Caco-2 (cell line): ENCODE measurements around the gene HINT3. TPM values are rescaled to one million over a fixed set of nuclear protein-coding genes. Genes with fewer than 3 reads are reported as not detected.

Experiments
- BruUV-seq: library from RNA; stranded (reverse); fragments of 400-500 nt; replicated peaks from 2 replicates; lab custom pipeline; 2021; lab: Mats Ljungman, UMichigan
- CTCF ChIA-PET: fragments of 300-600 bp; sonication (Branson Sonifier 250); formaldehyde crosslinking; loops from one replicate; lab custom pipeline; 2022; ENCODE audit warnings: antibody characterized with exemption; lab: Charles Lee
- POLR2A ChIA-PET: fragments of 300-600 bp; sonication (Branson Sonifier 250); formaldehyde crosslinking; loops from one replicate; lab custom pipeline; 2022; ENCODE audit warnings: antibody characterized with exemption; lab: Charles Lee
- DNase-seq, 2 experiments: peaks; one replicate each; pipeline versions ENCODE4 v3.0.0 to v3.0.0-alpha.2; 2020 to 2022
- H3K27me3 ChIP-seq: replicated peaks from 2 replicates; pipeline ENCODE4 v1.6.0; 2011; ENCODE audit warnings: low read length; ENCODE audit not compliant: control insufficient read depth, insufficient read depth
- H3K36me3 ChIP-seq: 2 replicates; pipeline ENCODE4 v1.5.1; 2011; ENCODE audit warnings: low read length; ENCODE audit not compliant: control insufficient read depth, insufficient read depth
- H3K4me1 ChIP-seq: fragments of 250-450 bp; sonication (Bioruptor Pico); 2 replicates; pipeline ENCODE4 v1.5.1; 2020; ENCODE audit warnings: mild to moderate bottlenecking
- H3K4me3 ChIP-seq: 2 replicates; pipeline ENCODE4 v1.5.1; 2011; ENCODE audit warnings: low read depth, mild to moderate bottlenecking, control low read depth, low read length
- H3K9me3 ChIP-seq: fragments of 250-450 bp; sonication (Bioruptor Pico); 2 replicates; pipeline ENCODE4 v1.5.1; 2020; ENCODE audit warnings: mild to moderate bottlenecking, moderate library complexity
- H3K27ac Mint-ChIP-seq: one replicate; pipeline ENCODE4 v1.8.0; 2022; ENCODE audit warnings: mixed read lengths; ENCODE audit not compliant: unreplicated experiment
- H3K27me3 Mint-ChIP-seq: one replicate; pipeline ENCODE4 v1.8.0; 2022; ENCODE audit warnings: mixed read lengths; ENCODE audit not compliant: insufficient read depth, unreplicated experiment
- H3K36me3 Mint-ChIP-seq: one replicate; pipeline ENCODE4 v1.8.0; 2022; ENCODE audit warnings: mild to moderate bottlenecking, mixed read lengths; ENCODE audit not compliant: insufficient read depth, unreplicated experiment
- H3K4me1 Mint-ChIP-seq: one replicate; pipeline ENCODE4 v1.8.0; 2022; ENCODE audit warnings: low read depth, mixed read lengths; ENCODE audit not compliant: unreplicated experiment
- H3K4me3 Mint-ChIP-seq: one replicate; pipeline ENCODE4 v1.8.0; 2022; ENCODE audit warnings: mild to moderate bottlenecking, moderate library complexity, mixed read lengths; ENCODE audit not compliant: unreplicated experiment
- H3K9me3 Mint-ChIP-seq: one replicate; pipeline ENCODE4 v1.8.0; 2022; ENCODE audit warnings: mixed read lengths; ENCODE audit not compliant: unreplicated experiment
- CTCF ChIP-seq, 2 experiments: fragments of 200-600 bp in 1 of 2; IDR thresholded peaks; 1 replicate in 1 of 2; 2 replicates in 1 of 2; pipeline versions ENCODE4 v1.5.1 to v1.8.0; 2011 to 2022; ENCODE audit warnings: antibody characterized with exemption in 1 of 2, control low read depth in 1 of 2, inconsistent platforms in 1 of 2, low read depth in 1 of 2, low read length in 1 of 2, mild to moderate bottlenecking in 1 of 2, moderate library complexity in 1 of 2; ENCODE audit not compliant: insufficient read depth in 1 of 2, severe bottlenecking in 1 of 2, unreplicated experiment in 1 of 2
- intact Hi-C: fragments of 100-400 bp; cut with micrococcal nuclease; formaldehyde crosslinking; loops from one replicate; pipeline ENCODE4 v1.10.0; 2022; ENCODE audit not compliant: unreplicated experiment
- total RNA-seq: library from RNA; stranded (reverse); gene quantifications from 2 replicates; pipeline ENCODE4 v1.2.3, GENCODE V29; 2022

The HINT3 gene
- total RNA-seq, 1 experiment from 2014 or later: 24.6 TPM

- H3K27me3 Mint-ChIP-seq: no peaks in the 10 kb centered on the region
- no TSS peak for BruUV-seq
- CTCF ChIA-PET: no interaction called here
These were observed 26.8 kb downstream of the HINT3 start for GRCh38 chr6:125983246-125983945.

GRCh38 chr6:125984311-125984710 lies 27.7 kb downstream of the HINT3 start:
- DNase-seq: no peak
- CTCF ChIA-PET: no interaction called here
- TF ChIP-seq CTCF (IDR thresholded peaks at IDR 0.05; ENCODE audit: insufficient read depth in 1 of 2, low read depth in 1 of 2, low read length in 1 of 2, severe bottlenecking in 1 of 2, unreplicated experiment in 1 of 2): no peak
- POLR2A ChIA-PET: no interaction called here
- Mint-ChIP-seq H3K4me3 (no peak overlapping the region), H3K4me1 (no peaks in the 10 kb centered on the region), H3K36me3 (no peaks in the 10 kb centered on the region), H3K27me3 (no peaks in the 10 kb centered on the region), H3K9me3 (no peaks in the 10 kb centered on the region), H3K27ac (no peak overlapping the region)
- no peaks in the 10 kb centered on the region for H3K9me3 ChIP-seq
- no TSS peak for BruUV-seq
- H3K4me3 ChIP-seq: no peak overlapping the region
- peaks cover 21% of the 10 kb centered on the region for H3K4me1 ChIP-seq
- intact Hi-C loops: no loop called here
- H3K36me3 ChIP-seq: no peaks in the 10 kb centered on the region
- no peaks in the 10 kb centered on the region for H3K27me3 ChIP-seq

More at GRCh38 chr6:125983246-125983945, 26.8 kb downstream of the HINT3 start:
- no peaks in the 10 kb centered on the region for H3K36me3 ChIP-seq
- Mint-ChIP-seq H3K9me3 (no peaks in the 10 kb centered on the region), H3K36me3 (no peaks in the 10 kb centered on the region), H3K4me3 (no peak overlapping the region), H3K27ac (no peak overlapping the region), H3K4me1 (no peaks in the 10 kb centered on the region)
- intact Hi-C loops: no loop called here
- POLR2A ChIA-PET: no interaction called here
- no peak for DNase-seq
- no peak overlapping the region for H3K4me3 ChIP-seq
- TF ChIP-seq CTCF (IDR thresholded peaks at IDR 0.05; ENCODE audit: insufficient read depth in 1 of 2, low read depth in 1 of 2, low read length in 1 of 2, severe bottlenecking in 1 of 2, unreplicated experiment in 1 of 2): no peak
- no peaks in the 10 kb centered on the region for H3K27me3 ChIP-seq
- H3K4me1 ChIP-seq: peaks cover 19% of the 10 kb centered on the region; the same call in 1 of the 2 replicates
- no peaks in the 10 kb centered on the region for H3K9me3 ChIP-seq

GRCh38 chr6:125985522-125985921 lies 29.0 kb downstream of the HINT3 start:
- no peaks in the 10 kb centered on the region for H3K4me1 Mint-ChIP-seq
- no peak overlapping the region for H3K4me3 Mint-ChIP-seq
- no peak for TF ChIP-seq CTCF (IDR thresholded peaks at IDR 0.05; ENCODE audit: insufficient read depth in 1 of 2, low read depth in 1 of 2, low read length in 1 of 2, severe bottlenecking in 1 of 2, unreplicated experiment in 1 of 2)
- DNase-seq: no peak
- Histone ChIP-seq H3K36me3 (no peaks in the 10 kb centered on the region), H3K9me3 (no peaks in the 10 kb centered on the region), H3K27me3 (no peaks in the 10 kb centered on the region), H3K4me3 (peak overlapping the region; percentile 67), H3K4me1 (peaks cover 27% of the 10 kb centered on the region)
- no peaks in the 10 kb centered on the region for H3K9me3 Mint-ChIP-seq
- no peaks in the 10 kb centered on the region for H3K36me3 Mint-ChIP-seq
- no peaks in the 10 kb centered on the region for H3K27me3 Mint-ChIP-seq
- CTCF ChIA-PET: interaction anchor here (0.7 to 1.8 kb wide), 6 partner anchors 10 to 204 kb away, joined by 3 to 14 read pairs (median 4); partner anchors contain the start of genes HINT3 and NCOA7
- BruUV-seq: no TSS peak
- no peak overlapping the region for H3K27ac Mint-ChIP-seq
- intact Hi-C loops: no loop called here
- POLR2A ChIA-PET: interaction anchor here (1.5 to 1.8 kb wide), 4 partner anchors 10 to 195 kb away, joined by 4 to 12 read pairs (median 8); partner anchors contain the start of genes HINT3 and NCOA7
